Measurements from ENCODE around the gene BMERB1. TPM values are rescaled to one million over a fixed set of nuclear protein-coding genes. Genes with fewer than 3 reads are reported as not detected.
A peak's percentile ranks its signal among the peaks of the same experiment; 100 is the strongest.

The BMERB1 gene
- total RNA-seq, 4 donors from 2014 or later, result 7.4 to 20.4 (median 10.6) TPM

GRCh38 chr16:15484662-15485061 lies 50.3 kb downstream of the BMERB1 start:
- WGBS, 2 donors, result 77 to 78% methylated on average over 5 of the region's 5 CpGs
- DNase-seq (ENCODE audit: low spot score in 2 of 2), result peak in 1 of 2 donors; percentile 2
- TF ChIP-seq, protein P1, sequence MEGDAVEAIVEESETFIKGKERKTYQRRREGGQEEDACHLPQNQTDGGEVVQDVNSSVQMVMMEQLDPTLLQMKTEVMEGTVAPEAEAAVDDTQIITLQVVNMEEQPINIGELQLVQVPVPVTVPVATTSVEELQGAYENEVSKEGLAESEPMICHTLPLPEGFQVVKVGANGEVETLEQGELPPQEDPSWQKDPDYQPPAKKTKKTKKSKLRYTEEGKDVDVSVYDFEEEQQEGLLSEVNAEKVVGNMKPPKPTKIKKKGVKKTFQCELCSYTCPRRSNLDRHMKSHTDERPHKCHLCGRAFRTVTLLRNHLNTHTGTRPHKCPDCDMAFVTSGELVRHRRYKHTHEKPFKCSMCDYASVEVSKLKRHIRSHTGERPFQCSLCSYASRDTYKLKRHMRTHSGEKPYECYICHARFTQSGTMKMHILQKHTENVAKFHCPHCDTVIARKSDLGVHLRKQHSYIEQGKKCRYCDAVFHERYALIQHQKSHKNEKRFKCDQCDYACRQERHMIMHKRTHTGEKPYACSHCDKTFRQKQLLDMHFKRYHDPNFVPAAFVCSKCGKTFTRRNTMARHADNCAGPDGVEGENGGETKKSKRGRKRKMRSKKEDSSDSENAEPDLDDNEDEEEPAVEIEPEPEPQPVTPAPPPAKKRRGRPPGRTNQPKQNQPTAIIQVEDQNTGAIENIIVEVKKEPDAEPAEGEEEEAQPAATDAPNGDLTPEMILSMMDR (IDR thresholded peaks at IDR 0.05), result no peak
- TF ChIP-seq POLR2A (IDR thresholded peaks at IDR 0.05), result no peak
- intact Hi-C loops (cut with DNase I; ENCODE audit: low total_unique reads), result no loop called here
- no peak overlapping the region for H3K4me3 ChIP-seq (ENCODE audit: low read depth, poor library complexity, severe bottlenecking)

DNA sequence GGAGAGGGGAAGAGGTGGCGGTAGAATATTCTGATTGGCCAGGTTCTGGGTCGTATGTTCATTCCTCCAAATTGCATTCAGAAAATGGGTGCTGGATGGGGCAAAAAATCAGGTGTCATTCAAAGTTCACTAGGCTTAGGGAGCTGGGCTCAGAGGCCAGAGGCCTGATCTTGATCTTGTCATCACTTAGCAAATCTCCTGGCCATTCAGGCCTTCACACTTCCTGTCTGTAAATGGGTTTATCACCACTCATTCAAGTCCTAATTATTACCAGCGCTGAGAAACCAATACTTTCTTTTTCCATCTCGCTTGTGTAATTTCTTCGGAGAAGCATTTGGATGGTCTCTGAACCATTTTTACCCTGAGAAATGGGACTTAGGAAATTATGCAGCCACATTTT lies 50.8 kb downstream of the BMERB1 start:
- intact Hi-C loops (cut with DNase I; ENCODE audit: low total_unique reads), result no loop called here
- peak in 1 of 2 donors; percentile 18 for DNase-seq (ENCODE audit: low spot score in 2 of 2)
- H3K4me3 ChIP-seq (ENCODE audit: low read depth, poor library complexity, severe bottlenecking), result no peak overlapping the region
- WGBS, 2 donors, result 88 to 92% methylated on average over 5 of the region's 5 CpGs
- TF ChIP-seq POLR2A (IDR thresholded peaks at IDR 0.05), result no peak
- TF ChIP-seq, protein P1 (IDR thresholded peaks at IDR 0.05), result no peak

DNA sequence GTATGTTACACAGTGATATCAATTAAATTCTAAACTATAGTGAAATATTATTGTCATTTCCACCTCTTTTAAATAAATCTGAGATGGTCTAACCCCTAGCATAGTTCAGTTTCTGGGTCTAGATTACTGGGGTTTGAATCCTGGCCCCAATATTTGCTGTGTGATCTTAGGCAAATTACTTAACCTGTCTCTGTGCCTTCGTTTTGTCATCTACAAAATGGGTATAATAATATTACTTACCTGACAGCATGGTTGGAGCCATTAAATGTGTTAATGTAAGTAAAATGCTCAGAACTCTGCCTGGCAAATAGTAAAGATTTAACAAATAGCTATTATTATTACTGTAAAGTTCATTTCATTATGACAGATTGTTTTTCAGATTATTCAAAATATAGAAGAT lies 52.3 kb downstream of the BMERB1 start:
- no peak overlapping the region for H3K4me3 ChIP-seq (ENCODE audit: low read depth, poor library complexity, severe bottlenecking)
- intact Hi-C loops (cut with DNase I; ENCODE audit: low total_unique reads), result no loop called here
- no peak for TF ChIP-seq POLR2A (IDR thresholded peaks at IDR 0.05)
- TF ChIP-seq, protein P1 (IDR thresholded peaks at IDR 0.05), result no peak
- DNase-seq (ENCODE audit: low spot score in 2 of 2), result no peak
- 92 to 98% methylated on average over 1 of the region's 1 CpG for WGBS, 2 donors

DNA sequence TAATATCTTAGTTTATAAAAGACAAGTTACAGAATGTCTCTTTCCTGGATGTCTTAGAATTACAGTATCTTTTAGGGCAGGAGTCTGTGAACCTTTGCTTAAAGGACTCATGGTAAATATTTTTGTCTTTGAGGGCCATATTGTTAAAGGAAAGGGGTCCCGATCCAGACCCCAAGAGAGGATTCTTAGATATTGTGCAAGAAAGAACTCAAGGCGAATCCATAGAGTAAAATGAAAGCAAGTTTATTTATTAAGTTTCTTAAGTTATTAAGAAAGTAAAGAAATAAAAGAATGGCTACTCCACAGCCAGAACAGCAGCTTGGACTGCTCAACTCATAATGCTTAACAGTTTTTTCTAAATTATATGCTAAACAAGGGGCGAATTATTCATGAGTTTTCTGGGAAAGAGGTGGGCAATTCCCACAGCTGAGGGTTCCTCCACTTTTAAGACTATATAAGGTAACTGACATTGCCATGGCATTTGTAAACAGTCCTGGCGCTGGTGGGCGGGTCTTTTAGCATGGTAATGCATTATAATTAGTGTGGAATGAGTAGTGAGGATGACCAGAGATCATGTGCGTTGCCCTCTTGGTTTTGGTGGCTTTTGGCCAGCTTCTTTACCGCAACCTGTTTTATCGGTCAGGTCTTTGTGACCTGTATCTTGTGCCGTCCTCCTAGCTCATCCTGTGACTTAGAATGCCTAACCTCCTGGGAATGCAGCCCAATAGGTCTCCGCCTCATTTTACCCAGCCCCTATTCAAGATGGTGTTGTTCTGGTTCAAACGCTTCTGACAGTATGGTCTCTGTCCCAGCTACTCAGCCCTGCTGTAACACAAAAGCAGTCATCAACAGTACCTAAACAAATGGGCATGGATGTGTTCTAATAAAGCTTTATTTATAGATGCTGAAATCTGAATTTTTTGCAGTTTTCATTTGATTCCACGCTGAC lies 53.2 kb downstream of the BMERB1 start:
- 92 to 95% methylated on average over 12 of the region's 12 CpGs for WGBS, 2 donors
- peak in 1 of 2 donors; percentile 48 for DNase-seq (ENCODE audit: low spot score in 2 of 2)
- TF ChIP-seq POLR2A (IDR thresholded peaks at IDR 0.05), result no peak
- TF ChIP-seq, protein P1 (IDR thresholded peaks at IDR 0.05), result no peak
- H3K4me3 ChIP-seq (ENCODE audit: low read depth, poor library complexity, severe bottlenecking), result no peak overlapping the region
- intact Hi-C loops (cut with DNase I; ENCODE audit: low total_unique reads), result no loop called here

DNA sequence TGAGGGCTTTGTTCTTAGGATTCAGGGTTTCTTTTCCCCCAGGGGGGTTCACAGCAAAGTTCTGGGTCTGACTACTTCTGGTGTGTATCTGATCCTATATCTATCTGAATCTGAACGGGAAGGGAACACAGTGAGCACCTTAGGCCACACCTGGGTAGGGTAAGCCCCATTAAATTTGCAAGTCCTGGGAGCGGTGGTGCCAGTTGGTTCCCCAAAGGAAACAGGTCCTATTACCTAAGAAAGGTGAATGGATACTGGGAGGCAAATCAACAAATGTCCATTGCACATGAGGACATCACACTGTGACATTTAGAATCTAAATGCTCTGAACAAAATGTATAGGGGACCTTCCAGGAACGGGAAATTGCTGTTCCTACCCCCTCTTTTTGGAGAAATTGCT lies 54.6 kb downstream of the BMERB1 start:
- intact Hi-C loops (cut with DNase I; ENCODE audit: low total_unique reads), result no loop called here
- no peak overlapping the region for H3K4me3 ChIP-seq (ENCODE audit: low read depth, poor library complexity, severe bottlenecking)
- DNase-seq (ENCODE audit: low spot score in 2 of 2), result peak in 1 of 2 donors; percentile 70
- WGBS, 2 donors, result 61 to 63% methylated on average over 3 of the region's 3 CpGs
- TF ChIP-seq, protein P1 (IDR thresholded peaks at IDR 0.05), result no peak
- TF ChIP-seq POLR2A (IDR thresholded peaks at IDR 0.05), result no peak
